B cell (primary cell): ENCODE results near the gene ARNT2. TPM values are rescaled to one million over a fixed set of nuclear protein-coding genes. Genes with fewer than 3 reads are reported as not detected.

ENCODE experiments used
- ATAC-seq: fragments of 200-7000 bp; cut with Tn5 transposase; one replicate; pipeline ENCODE4 v1.10.0; 2021; ENCODE audit warnings: low read depth, mild to moderate bottlenecking, moderate number of reproducible peaks, moderate library complexity
- CTCF ChIA-PET: fragments of 350-600 bp; sonication (Branson Sonifier 250); formaldehyde crosslinking; loops from one replicate; lab custom pipeline; 2021; ENCODE audit warnings: antibody characterized with exemption, inconsistent platforms; lab: Charles Lee
- POLR2A ChIA-PET: fragments of 350-600 bp; sonication (Branson Sonifier 250); formaldehyde crosslinking; loops from one replicate; lab custom pipeline; 2021; ENCODE audit warnings: antibody characterized with exemption; lab: Charles Lee
- DNase-seq: peaks from one replicate; pipeline ENCODE4 v3.0.0; 2013
- H2AFZ ChIP-seq: 2 replicates; pipeline ENCODE4 v1.6.1; 2012; ENCODE audit warnings: mild to moderate bottlenecking, low read depth, low read length; ENCODE audit not compliant: insufficient read depth, poor library complexity, severe bottlenecking
- H3K27ac ChIP-seq, 2 donors: 1 replicate in 1 of 2; 2 replicates in 1 of 2; pipeline ENCODE4 v1.5.1; 2012 to 2013; ENCODE audit warnings: low read length in 2 of 2, mild to moderate bottlenecking in 2 of 2, moderate library complexity in 1 of 2
- H3K27me3 ChIP-seq, 4 experiments: fragments of 200-600 bp in 1 of 4; sonication (generic) in 1 of 4; replicated peaks in 1 of 4; 1 replicate in 2 of 4; 2 replicates in 2 of 4; pipeline versions ENCODE4 v1.6.1 to v1.7.0; 2013 to 2016; ENCODE audit warnings: low read length in 3 of 4, mild to moderate bottlenecking in 2 of 4, mixed read lengths in 1 of 4, moderate library complexity in 1 of 4; ENCODE audit not compliant: insufficient read depth in 4 of 4, control insufficient read depth in 3 of 4; ENCODE audit errors: control extremely low read depth in 1 of 4
- H3K36me3 ChIP-seq, 2 experiments: replicated peaks in 1 of 2; 1 replicate in 1 of 2; 2 replicates in 1 of 2; pipeline versions ENCODE4 v1.6.1 to v1.7.1; 2013; ENCODE audit warnings: low read length in 1 of 2; ENCODE audit not compliant: insufficient read depth in 2 of 2, control insufficient read depth in 1 of 2; ENCODE audit errors: control extremely low read depth in 1 of 2, extremely low read depth in 1 of 2
- H3K4me1 ChIP-seq, 2 donors: fragments of 200-600 bp in 1 of 2; sonication (generic) in 1 of 2; 1 replicate in 1 of 2; 2 replicates in 1 of 2; pipeline versions ENCODE4 v1.5.1 to v1.6.1; 2013 to 2017; ENCODE audit warnings: low read length in 2 of 2; ENCODE audit not compliant: control insufficient read depth in 2 of 2, insufficient read depth in 2 of 2
- H3K4me2 ChIP-seq: replicated peaks from 2 replicates; pipeline ENCODE3; 2012; ENCODE audit warnings: mild to moderate bottlenecking, low read depth, low read length; ENCODE audit not compliant: poor library complexity, severe bottlenecking
- H3K4me3 ChIP-seq, 5 experiments: fragments of 200-600 bp in 1 of 5; sonication (generic) in 1 of 5; 1 replicate in 3 of 5; 2 replicates in 2 of 5; pipeline versions ENCODE4 v1.5.1 to v1.7.0; 2011 to 2016; ENCODE audit warnings: low read length in 4 of 5, mild to moderate bottlenecking in 4 of 5, low read depth in 2 of 5, control low read depth in 1 of 5, moderate library complexity in 1 of 5; ENCODE audit not compliant: insufficient read depth in 1 of 5; ENCODE audit errors: control extremely low read depth in 1 of 5, extremely low read depth in 1 of 5
- H3K79me2 ChIP-seq: fragments of 200-600 bp; sonication (generic); one replicate; pipeline ENCODE4 v1.6.0; 2016; ENCODE audit warnings: low read length; ENCODE audit not compliant: control insufficient read depth, insufficient read depth
- H3K9ac ChIP-seq: fragments of 200-600 bp; sonication (generic); 2 replicates; pipeline ENCODE4 v1.6.1; 2017; ENCODE audit warnings: mild to moderate bottlenecking, low read length, moderate library complexity
- H3K9me3 ChIP-seq, 3 donors: one replicate each; pipeline versions ENCODE4 v1.6.1 to v1.7.1; 2013; ENCODE audit warnings: low read length in 2 of 3; ENCODE audit not compliant: control insufficient read depth in 2 of 3, insufficient read depth in 1 of 3; ENCODE audit errors: control extremely low read depth in 1 of 3
- H4K20me1 ChIP-seq: 2 replicates; pipeline ENCODE4 v1.6.0; 2012; ENCODE audit warnings: mild to moderate bottlenecking, low read length; ENCODE audit not compliant: insufficient read depth, control insufficient read depth, poor library complexity, severe bottlenecking
- H3K27ac Mint-ChIP-seq: one replicate; pipeline ENCODE4 v1.8.0; 2021; ENCODE audit warnings: mixed read lengths
- H3K27me3 Mint-ChIP-seq: one replicate; pipeline ENCODE4 v1.8.0; 2021; ENCODE audit warnings: mixed read lengths
- H3K4me1 Mint-ChIP-seq: one replicate; pipeline ENCODE4 v1.8.0; 2021; ENCODE audit warnings: mixed read lengths
- H3K4me3 Mint-ChIP-seq: one replicate; pipeline ENCODE4 v1.8.0; 2021; ENCODE audit warnings: mixed read lengths
- H3K9me3 Mint-ChIP-seq: one replicate; pipeline ENCODE4 v1.8.0; 2022; ENCODE audit warnings: mixed read lengths; ENCODE audit not compliant: insufficient read depth
- CTCF ChIP-seq: fragments of 200-600 bp; IDR thresholded peaks from one replicate; pipeline ENCODE4 v1.8.0; 2022; ENCODE audit warnings: antibody characterized with exemption, mild to moderate bottlenecking
- EZH2 ChIP-seq: IDR thresholded peaks from 2 replicates; pipeline ENCODE4 v1.6.1; 2012; ENCODE audit warnings: borderline replicate concordance, low read depth, mild to moderate bottlenecking, moderate library complexity, low read length; ENCODE audit not compliant: insufficient read depth, poor library complexity, severe bottlenecking
- WGBS: methylation state at CpG from one replicate; pipeline ENCODE4 v1.1.5; 2013; ENCODE audit warnings: missing lambda C conversion rate; ENCODE audit not compliant: insufficient coverage; 5-methylcytosine and 5-hydroxymethylcytosine counted together
- intact Hi-C: fragments of 100-400 bp; cut with micrococcal nuclease; formaldehyde crosslinking; loops from one replicate; pipeline ENCODE4 v1.10.0; 2022
- polyA plus RNA-seq: library from polyadenylated mRNA; depleted of rRNA; stranded (reverse); fragments of >200 nt; gene quantifications from 2 replicates; pipeline ENCODE4 v1.2.3, GENCODE V29; 2012
- total RNA-seq, 2 donors: library from RNA; stranded (reverse); fragments of 120-200 nt in 1 of 2; gene quantifications; 1 replicate in 1 of 2; 2 replicates in 1 of 2; pipeline versions ENCODE4 v1.2.3 to v1.2.4, GENCODE V29; 2013 to 2022

The ARNT2 gene
- total and polyA plus RNA-seq, 2 donors (not counting 1 experiment from before 2014, with no cell fraction given) = not detected

- Histone ChIP-seq H3K4me2 (no peak overlapping the region), H3K27me3 (peaks cover 0 to 2% (median 0%) of the 10 kb centered on the region in 4 experiments), H4K20me1 (no peaks in the 10 kb centered on the region), H3K4me3 (no peak overlapping the region), H3K79me2 (no peaks in the 10 kb centered on the region), H3K9me3 (no peaks in the 10 kb centered on the region), H3K9ac (no peak overlapping the region), H3K27ac (no peak overlapping the region), H3K36me3 (no peaks in the 10 kb centered on the region), H2AFZ (no peak overlapping the region), H3K4me1 (no peaks in the 10 kb centered on the region)
- 94% methylated on average over 4 of the region's 4 CpGs for WGBS
- Mint-ChIP-seq H3K9me3 (no peaks in the 10 kb centered on the region), H3K4me3 (no peak overlapping the region), H3K27ac (no peak overlapping the region), H3K4me1 (no peaks in the 10 kb centered on the region), H3K27me3 (peaks cover 26% of the 10 kb centered on the region)
- TF ChIP-seq CTCF (no peak), EZH2 (no peak)
- ChIA-PET POLR2A (no interaction called here), CTCF (interaction anchor here (0.9 kb wide), 1 partner anchor 407 kb away, joined by 3 read pairs; no protein-coding TSS in a partner anchor)
- intact Hi-C loops = no loop called here
- ATAC-seq (no peak), DNase-seq (no peak)
Observed at GRCh38 chr15:80562033-80562432, 157.9 kb downstream of the ARNT2 start.

- Histone ChIP-seq H3K27ac (no peak overlapping the region), H3K27me3 (peaks cover 0 to 2% (median 0%) of the 10 kb centered on the region in 4 experiments), H3K4me3 (no peak overlapping the region), H4K20me1 (no peaks in the 10 kb centered on the region), H3K9ac (no peak overlapping the region), H3K4me2 (no peak overlapping the region), H3K79me2 (no peaks in the 10 kb centered on the region), H3K36me3 (no peaks in the 10 kb centered on the region), H3K4me1 (no peaks in the 10 kb centered on the region), H2AFZ (no peak overlapping the region), H3K9me3 (no peaks in the 10 kb centered on the region)
- ATAC-seq (no peak), DNase-seq (no peak)
- 85% methylated on average over 9 of the region's 11 CpGs for WGBS
- no peaks in the 10 kb centered on the region for H3K9me3 Mint-ChIP-seq
- peaks cover 30% of the 10 kb centered on the region for H3K27me3 Mint-ChIP-seq
- intact Hi-C loops = no loop called here
- H3K27ac Mint-ChIP-seq = no peak overlapping the region
- CTCF ChIA-PET = interaction anchor here (0.9 to 1.5 kb wide), 2 partner anchors 406 to 703 kb away, joined by 3 read pairs; no protein-coding TSS in a partner anchor
- POLR2A ChIA-PET = no interaction called here
- no peaks in the 10 kb centered on the region for H3K4me1 Mint-ChIP-seq
- no peak overlapping the region for H3K4me3 Mint-ChIP-seq
- TF ChIP-seq CTCF (no peak), EZH2 (no peak)
Observed at GRCh38 chr15:80562846-80563245, 158.7 kb downstream of the ARNT2 start.
